ENCODE measurements around the gene ADAM23.

ADAM23 gene

GRCh38 chr2:206452242-206452641, 8.9 kb downstream of the ADAM23 start:
- no peak overlapping the region for H3K9ac ChIP-seq (ENCODE audit: low read length)
- no peak overlapping the region for H3K4me3 ChIP-seq (ENCODE audit: low read length)
- no peaks in the 10 kb centered on the region for H3K4me1 ChIP-seq (ENCODE audit: control insufficient read depth, insufficient read depth, low read length)
- H3K36me3 ChIP-seq (ENCODE audit: control insufficient read depth, insufficient read depth, low read length): no peaks in the 10 kb centered on the region
- H3K9me3 ChIP-seq (ENCODE audit: control insufficient read depth, low read length): no peaks in the 10 kb centered on the region
- no peaks in the 10 kb centered on the region for H3K27me3 ChIP-seq (ENCODE audit: control insufficient read depth, insufficient read depth, low read length)

DNA sequence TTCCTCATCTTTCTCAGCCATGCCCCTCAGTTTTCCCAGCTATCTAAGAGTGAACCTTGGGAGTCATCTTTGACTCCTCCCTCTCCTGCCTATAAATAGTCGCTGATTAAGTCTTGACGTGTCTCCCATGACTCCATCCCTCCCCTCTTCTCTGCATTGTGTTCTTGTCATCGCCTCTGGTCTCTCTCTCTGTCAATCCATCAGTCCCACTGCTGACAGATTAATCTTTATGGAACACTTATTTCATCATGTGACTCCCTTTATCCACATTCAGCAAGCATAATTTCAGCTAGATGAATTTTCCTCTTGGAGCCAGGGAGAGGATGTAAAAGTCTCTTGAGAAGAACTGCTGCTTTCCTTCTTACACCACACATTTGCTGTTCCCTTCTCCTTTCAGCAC, 9.4 kb downstream of the ADAM23 start:
- no peaks in the 10 kb centered on the region for H3K4me1 ChIP-seq (ENCODE audit: control insufficient read depth, insufficient read depth, low read length)
- no peak overlapping the region for H3K4me3 ChIP-seq (ENCODE audit: low read length)
- no peaks in the 10 kb centered on the region for H3K36me3 ChIP-seq (ENCODE audit: control insufficient read depth, insufficient read depth, low read length)
- no peaks in the 10 kb centered on the region for H3K9me3 ChIP-seq (ENCODE audit: control insufficient read depth, low read length)
- no peak overlapping the region for H3K9ac ChIP-seq (ENCODE audit: low read length)
- H3K27me3 ChIP-seq (ENCODE audit: control insufficient read depth, insufficient read depth, low read length): no peaks in the 10 kb centered on the region

DNA sequence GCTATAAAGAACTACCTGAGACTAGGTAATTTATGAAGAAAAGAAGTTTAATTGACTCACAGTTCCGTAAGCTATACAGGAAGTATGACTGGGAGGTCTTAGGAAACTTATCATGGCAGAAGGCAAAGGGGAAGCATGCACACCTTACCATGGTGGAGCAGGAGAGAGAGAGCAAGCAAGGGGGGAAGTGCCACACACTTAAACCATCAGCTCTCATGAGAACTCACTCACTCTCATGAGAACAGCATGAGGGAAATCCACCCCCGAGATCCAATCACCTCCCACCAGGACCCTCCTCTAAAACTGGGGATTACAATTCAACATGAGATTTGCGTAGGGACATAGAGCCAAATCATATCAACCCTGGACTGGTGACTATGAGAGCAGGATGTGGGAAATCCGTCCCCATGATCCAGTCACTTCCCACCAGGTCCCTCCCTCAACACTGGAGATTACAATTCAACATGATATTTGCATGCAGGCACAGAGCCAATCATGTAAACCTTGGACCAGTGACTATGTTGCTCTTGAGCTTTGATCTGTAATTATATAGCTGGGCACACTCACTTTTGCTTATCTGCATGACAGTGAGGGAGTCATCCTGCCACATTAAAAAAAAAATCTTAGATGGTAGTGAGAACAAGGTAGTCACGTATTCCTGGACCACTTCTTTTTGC, 12.9 kb downstream of the ADAM23 start:
- no peak overlapping the region for H3K4me3 ChIP-seq (ENCODE audit: low read length)

DNA sequence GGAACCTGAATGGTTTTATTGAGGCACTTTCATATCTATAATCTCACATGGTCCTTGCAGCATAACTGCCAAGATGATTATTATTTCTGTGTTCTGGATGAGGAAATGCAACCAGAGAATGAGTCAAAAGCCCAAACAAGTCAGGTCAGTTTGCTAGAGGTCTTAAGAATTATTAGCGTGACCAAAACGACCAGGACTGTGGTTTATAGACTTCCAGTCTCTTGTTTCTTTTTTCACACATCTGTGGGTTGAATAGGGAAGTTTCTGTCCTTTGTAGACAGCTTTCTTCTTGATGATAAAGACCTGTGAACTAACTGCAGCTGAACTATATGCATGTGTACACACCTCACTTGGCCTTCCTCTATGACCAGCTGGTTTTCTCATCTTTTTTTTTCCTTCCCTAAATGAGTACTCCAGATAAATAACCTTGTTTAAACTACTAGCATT, 13.9 kb downstream of the ADAM23 start:
- Histone ChIP-seq H3K4me1 (ENCODE audit: control insufficient read depth, insufficient read depth, low read length) (no peaks in the 10 kb centered on the region), H3K36me3 (ENCODE audit: control insufficient read depth, insufficient read depth, low read length) (no peaks in the 10 kb centered on the region), H3K27me3 (ENCODE audit: control insufficient read depth, insufficient read depth, low read length) (no peaks in the 10 kb centered on the region), H3K9ac (ENCODE audit: low read length) (no peak overlapping the region), H3K4me3 (ENCODE audit: low read length) (no peak overlapping the region), H3K9me3 (ENCODE audit: control insufficient read depth, low read length) (no peaks in the 10 kb centered on the region)

More for the DNA sequence above, 12.9 kb downstream of the ADAM23 start:
- Histone ChIP-seq H3K36me3 (ENCODE audit: control insufficient read depth, insufficient read depth, low read length) (no peaks in the 10 kb centered on the region), H3K27me3 (ENCODE audit: control insufficient read depth, insufficient read depth, low read length) (no peaks in the 10 kb centered on the region), H3K4me1 (ENCODE audit: control insufficient read depth, insufficient read depth, low read length) (no peaks in the 10 kb centered on the region), H3K9ac (ENCODE audit: low read length) (no peak overlapping the region), H3K9me3 (ENCODE audit: control insufficient read depth, low read length) (no peaks in the 10 kb centered on the region)

DNA sequence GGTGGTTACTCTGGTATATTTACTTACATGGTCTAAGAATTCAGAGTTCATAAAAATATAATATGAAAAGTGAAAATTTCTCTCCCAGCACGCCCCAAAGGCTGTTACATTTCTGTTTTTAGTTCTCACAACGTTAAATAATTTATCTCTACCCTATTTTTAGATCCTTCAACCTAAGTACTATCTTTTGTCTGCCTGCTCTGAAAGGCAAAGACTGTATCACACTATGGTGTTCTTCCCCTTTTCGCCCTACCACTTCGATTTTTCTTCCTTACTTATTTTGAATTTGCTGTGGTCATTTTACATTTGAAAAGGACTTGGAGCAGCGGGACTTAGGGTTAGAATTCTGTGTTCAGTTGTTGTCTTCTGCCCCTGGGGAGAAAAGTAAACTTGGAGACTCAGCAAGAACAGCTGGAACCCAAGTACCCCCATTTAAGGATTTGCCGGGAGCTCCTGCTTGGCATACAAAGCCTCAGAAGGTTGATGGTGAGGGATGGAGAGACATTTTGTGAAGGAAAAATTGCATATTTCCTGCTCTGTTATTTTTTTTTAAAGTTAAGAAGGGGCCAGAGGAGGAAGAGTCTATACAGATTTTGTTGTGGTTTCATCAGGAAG, 19.0 kb downstream of the ADAM23 start:
- no peaks in the 10 kb centered on the region for H3K9me3 ChIP-seq (ENCODE audit: control insufficient read depth, low read length)
- H3K36me3 ChIP-seq (ENCODE audit: control insufficient read depth, insufficient read depth, low read length): no peaks in the 10 kb centered on the region
- no peak overlapping the region for H3K4me3 ChIP-seq (ENCODE audit: low read length)
- H3K27me3 ChIP-seq (ENCODE audit: control insufficient read depth, insufficient read depth, low read length): no peaks in the 10 kb centered on the region
- H3K9ac ChIP-seq (ENCODE audit: low read length): no peak overlapping the region
- H3K4me1 ChIP-seq (ENCODE audit: control insufficient read depth, insufficient read depth, low read length): no peaks in the 10 kb centered on the region

DNA sequence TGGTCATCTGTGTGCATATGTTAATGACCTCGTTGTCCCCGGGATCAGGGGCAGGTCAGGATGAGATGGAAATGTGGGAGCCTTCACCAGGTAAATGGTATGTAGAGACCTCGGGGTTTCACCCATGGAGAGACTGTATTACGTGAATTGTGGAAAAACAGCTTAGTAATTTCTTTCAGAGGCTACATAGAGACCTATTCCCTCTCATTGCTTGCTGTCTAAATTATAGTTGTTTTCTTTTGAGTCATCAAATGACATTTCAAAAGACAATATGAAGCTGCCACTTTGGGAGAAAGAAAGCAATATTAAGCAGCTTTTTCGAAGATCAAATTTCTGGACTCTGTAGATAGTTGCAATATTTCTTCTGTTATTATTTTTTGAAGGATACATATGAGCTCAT, 20.4 kb downstream of the ADAM23 start:
- H3K4me3 ChIP-seq (ENCODE audit: low read length): no peak overlapping the region
- H3K9ac ChIP-seq (ENCODE audit: low read length): no peak overlapping the region
- no peaks in the 10 kb centered on the region for H3K27me3 ChIP-seq (ENCODE audit: control insufficient read depth, insufficient read depth, low read length)
- no peaks in the 10 kb centered on the region for H3K36me3 ChIP-seq (ENCODE audit: control insufficient read depth, insufficient read depth, low read length)
- no peaks in the 10 kb centered on the region for H3K4me1 ChIP-seq (ENCODE audit: control insufficient read depth, insufficient read depth, low read length)
- H3K9me3 ChIP-seq (ENCODE audit: control insufficient read depth, low read length): no peaks in the 10 kb centered on the region

- no peak overlapping the region for H3K4me3 ChIP-seq (ENCODE audit: low read length)
Measured at GRCh38 chr2:206464597-206464996, 21.3 kb downstream of the ADAM23 start.

GRCh38 chr2:206471524-206472062, 28.3 kb downstream of the ADAM23 start:
- Histone ChIP-seq H3K36me3 (ENCODE audit: control insufficient read depth, insufficient read depth, low read length) (no peaks in the 10 kb centered on the region), H3K27me3 (ENCODE audit: control insufficient read depth, insufficient read depth, low read length) (no peaks in the 10 kb centered on the region), H3K9me3 (ENCODE audit: control insufficient read depth, low read length) (no peaks in the 10 kb centered on the region)

More at GRCh38 chr2:206464597-206464996, 21.3 kb downstream of the ADAM23 start:
- Histone ChIP-seq H3K9ac (ENCODE audit: low read length) (no peak overlapping the region), H3K27me3 (ENCODE audit: control insufficient read depth, insufficient read depth, low read length) (no peaks in the 10 kb centered on the region), H3K4me1 (ENCODE audit: control insufficient read depth, insufficient read depth, low read length) (no peaks in the 10 kb centered on the region), H3K36me3 (ENCODE audit: control insufficient read depth, insufficient read depth, low read length) (no peaks in the 10 kb centered on the region), H3K9me3 (ENCODE audit: control insufficient read depth, low read length) (no peaks in the 10 kb centered on the region)

DNA sequence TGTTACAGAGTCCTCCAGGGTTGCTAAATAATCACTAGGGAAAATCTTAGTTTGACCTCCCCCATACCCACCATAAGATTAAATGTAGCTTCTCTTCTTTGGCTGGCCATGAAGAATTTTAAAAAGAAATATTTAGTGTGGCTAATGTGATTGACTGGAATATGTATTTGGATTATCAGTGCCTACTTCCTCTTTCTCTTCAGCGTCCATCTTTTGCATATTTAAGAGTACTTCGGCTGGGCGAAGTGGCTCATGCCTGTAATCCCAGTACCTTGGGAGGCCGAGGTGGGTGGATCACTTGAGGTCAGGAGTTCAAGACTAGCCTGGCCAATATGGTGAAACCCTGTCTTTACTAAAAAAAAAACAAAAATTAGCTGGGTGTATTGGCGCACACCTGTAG, 28.8 kb downstream of the ADAM23 start:
- Histone ChIP-seq H3K4me1 (ENCODE audit: control insufficient read depth, insufficient read depth, low read length) (no peaks in the 10 kb centered on the region), H3K36me3 (ENCODE audit: control insufficient read depth, insufficient read depth, low read length) (no peaks in the 10 kb centered on the region), H3K9ac (ENCODE audit: low read length) (no peak overlapping the region), H3K27me3 (ENCODE audit: control insufficient read depth, insufficient read depth, low read length) (no peaks in the 10 kb centered on the region), H3K9me3 (ENCODE audit: control insufficient read depth, low read length) (no peaks in the 10 kb centered on the region), H3K4me3 (ENCODE audit: low read length) (no peak overlapping the region)

More at GRCh38 chr2:206471524-206472062, 28.3 kb downstream of the ADAM23 start:
- Histone ChIP-seq H3K9ac (ENCODE audit: low read length) (no peak overlapping the region), H3K4me3 (ENCODE audit: low read length) (no peak overlapping the region), H3K4me1 (ENCODE audit: control insufficient read depth, insufficient read depth, low read length) (no peaks in the 10 kb centered on the region)

GRCh38 chr2:206474099-206474498, 30.8 kb downstream of the ADAM23 start:
- Histone ChIP-seq H3K36me3 (ENCODE audit: control insufficient read depth, insufficient read depth, low read length) (no peaks in the 10 kb centered on the region), H3K27me3 (ENCODE audit: control insufficient read depth, insufficient read depth, low read length) (no peaks in the 10 kb centered on the region), H3K4me1 (ENCODE audit: control insufficient read depth, insufficient read depth, low read length) (no peaks in the 10 kb centered on the region), H3K9ac (ENCODE audit: low read length) (no peak overlapping the region), H3K9me3 (ENCODE audit: control insufficient read depth, low read length) (no peaks in the 10 kb centered on the region), H3K4me3 (ENCODE audit: low read length) (no peak overlapping the region)

- no peaks in the 10 kb centered on the region for H3K4me1 ChIP-seq (ENCODE audit: control insufficient read depth, insufficient read depth, low read length)
- H3K9ac ChIP-seq (ENCODE audit: low read length): no peak overlapping the region
- no peaks in the 10 kb centered on the region for H3K9me3 ChIP-seq (ENCODE audit: control insufficient read depth, low read length)
- no peaks in the 10 kb centered on the region for H3K36me3 ChIP-seq (ENCODE audit: control insufficient read depth, insufficient read depth, low read length)
- no peaks in the 10 kb centered on the region for H3K27me3 ChIP-seq (ENCODE audit: control insufficient read depth, insufficient read depth, low read length)
- no peak overlapping the region for H3K4me3 ChIP-seq (ENCODE audit: low read length)
Measured at GRCh38 chr2:206477296-206477695, 34.0 kb downstream of the ADAM23 start.

- Histone ChIP-seq H3K9me3 (ENCODE audit: control insufficient read depth, low read length) (no peaks in the 10 kb centered on the region), H3K4me1 (ENCODE audit: control insufficient read depth, insufficient read depth, low read length) (no peaks in the 10 kb centered on the region), H3K9ac (ENCODE audit: low read length) (no peak overlapping the region), H3K4me3 (ENCODE audit: low read length) (no peak overlapping the region), H3K36me3 (ENCODE audit: control insufficient read depth, insufficient read depth, low read length) (no peaks in the 10 kb centered on the region), H3K27me3 (ENCODE audit: control insufficient read depth, insufficient read depth, low read length) (no peaks in the 10 kb centered on the region)
Measured at GRCh38 chr2:206478340-206478739, 35.0 kb downstream of the ADAM23 start.

Measured in mucosa of stomach (tissue), 1 donor.